ENCODE data around the gene VPS4A. TPM values are rescaled to one million over a fixed set of nuclear protein-coding genes. Genes with fewer than 3 reads are reported as not detected.

Gene VPS4A
- total and polyA plus RNA-seq, 12 donors = 24.2 to 44.6 (median 28.1) TPM

DNA sequence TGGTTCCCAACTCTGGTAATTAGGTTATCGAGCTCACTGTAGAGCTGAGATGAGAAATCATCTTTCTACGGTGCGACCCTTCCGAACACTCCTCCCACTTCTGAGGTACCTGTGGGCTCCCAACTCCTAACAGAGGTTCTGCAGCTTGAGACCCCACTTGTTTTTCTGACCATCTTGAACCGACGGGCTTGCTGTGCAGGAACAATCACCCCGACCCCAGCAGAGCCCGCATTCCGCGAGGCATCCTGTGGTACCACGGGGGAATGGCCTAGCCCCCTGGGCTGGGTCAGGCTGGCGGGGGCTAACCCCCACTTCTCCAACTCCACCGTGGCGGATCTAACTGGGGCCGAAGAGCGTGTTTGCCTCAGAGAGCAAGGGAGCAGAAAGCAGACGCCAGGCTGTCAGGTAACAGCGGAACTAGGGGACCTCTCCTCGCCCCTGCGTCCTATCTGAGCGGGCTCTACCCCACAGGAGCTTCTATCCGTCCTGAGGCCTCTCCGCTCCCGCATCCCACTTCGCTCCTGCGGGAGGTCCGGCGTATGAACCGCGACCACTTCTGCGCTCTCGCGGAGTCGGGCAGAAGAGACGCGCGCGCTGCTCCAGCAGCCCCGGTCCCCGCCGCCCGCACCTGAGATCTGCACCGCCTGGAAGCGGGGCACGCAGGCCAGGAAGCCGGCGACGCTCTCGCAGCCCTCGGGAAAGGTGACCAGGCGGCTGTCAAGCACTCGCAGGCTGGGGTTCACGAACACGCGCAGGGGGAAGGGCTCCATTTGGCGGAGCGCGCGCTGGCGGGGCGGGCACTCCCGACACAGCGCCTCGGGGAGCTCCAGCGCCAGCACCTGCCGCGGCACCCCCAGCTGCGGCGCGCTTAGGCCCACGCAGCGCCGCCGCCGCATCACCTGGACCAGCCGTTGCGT, 18.5 kb downstream of the VPS4A start:
- DNase-seq (peak in 1 of 2 donors; percentile 39), ATAC-seq (peak in 6 of 8 donors; percentile 7 to 53 (median 13))
- WGBS, 2 donors = 6 to 7% methylated on average over 76 to 77 of the region's 77 CpGs
- intact Hi-C loops (cut with DNase I) = no loop called here
- Histone ChIP-seq H3K4me3 (peak overlapping the region; percentile 69 to 99 (median 90)), H3K36me3 (peaks cover 0 to 74% (median 46%) of the 10 kb centered on the region in 9 donors), H3K27me3 (no peaks in the 10 kb centered on the region), H3K27ac (peak overlapping the region in 9 of 10 donors; percentile 88 to 97 (median 92)), H3K4me1 (peaks cover 3 to 59% (median 52%) of the 10 kb centered on the region in 9 donors), H3K9me3 (no peaks in the 10 kb centered on the region)
- TF ChIP-seq, protein P1, sequence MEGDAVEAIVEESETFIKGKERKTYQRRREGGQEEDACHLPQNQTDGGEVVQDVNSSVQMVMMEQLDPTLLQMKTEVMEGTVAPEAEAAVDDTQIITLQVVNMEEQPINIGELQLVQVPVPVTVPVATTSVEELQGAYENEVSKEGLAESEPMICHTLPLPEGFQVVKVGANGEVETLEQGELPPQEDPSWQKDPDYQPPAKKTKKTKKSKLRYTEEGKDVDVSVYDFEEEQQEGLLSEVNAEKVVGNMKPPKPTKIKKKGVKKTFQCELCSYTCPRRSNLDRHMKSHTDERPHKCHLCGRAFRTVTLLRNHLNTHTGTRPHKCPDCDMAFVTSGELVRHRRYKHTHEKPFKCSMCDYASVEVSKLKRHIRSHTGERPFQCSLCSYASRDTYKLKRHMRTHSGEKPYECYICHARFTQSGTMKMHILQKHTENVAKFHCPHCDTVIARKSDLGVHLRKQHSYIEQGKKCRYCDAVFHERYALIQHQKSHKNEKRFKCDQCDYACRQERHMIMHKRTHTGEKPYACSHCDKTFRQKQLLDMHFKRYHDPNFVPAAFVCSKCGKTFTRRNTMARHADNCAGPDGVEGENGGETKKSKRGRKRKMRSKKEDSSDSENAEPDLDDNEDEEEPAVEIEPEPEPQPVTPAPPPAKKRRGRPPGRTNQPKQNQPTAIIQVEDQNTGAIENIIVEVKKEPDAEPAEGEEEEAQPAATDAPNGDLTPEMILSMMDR (IDR thresholded peaks at IDR 0.05) = no peak

DNA sequence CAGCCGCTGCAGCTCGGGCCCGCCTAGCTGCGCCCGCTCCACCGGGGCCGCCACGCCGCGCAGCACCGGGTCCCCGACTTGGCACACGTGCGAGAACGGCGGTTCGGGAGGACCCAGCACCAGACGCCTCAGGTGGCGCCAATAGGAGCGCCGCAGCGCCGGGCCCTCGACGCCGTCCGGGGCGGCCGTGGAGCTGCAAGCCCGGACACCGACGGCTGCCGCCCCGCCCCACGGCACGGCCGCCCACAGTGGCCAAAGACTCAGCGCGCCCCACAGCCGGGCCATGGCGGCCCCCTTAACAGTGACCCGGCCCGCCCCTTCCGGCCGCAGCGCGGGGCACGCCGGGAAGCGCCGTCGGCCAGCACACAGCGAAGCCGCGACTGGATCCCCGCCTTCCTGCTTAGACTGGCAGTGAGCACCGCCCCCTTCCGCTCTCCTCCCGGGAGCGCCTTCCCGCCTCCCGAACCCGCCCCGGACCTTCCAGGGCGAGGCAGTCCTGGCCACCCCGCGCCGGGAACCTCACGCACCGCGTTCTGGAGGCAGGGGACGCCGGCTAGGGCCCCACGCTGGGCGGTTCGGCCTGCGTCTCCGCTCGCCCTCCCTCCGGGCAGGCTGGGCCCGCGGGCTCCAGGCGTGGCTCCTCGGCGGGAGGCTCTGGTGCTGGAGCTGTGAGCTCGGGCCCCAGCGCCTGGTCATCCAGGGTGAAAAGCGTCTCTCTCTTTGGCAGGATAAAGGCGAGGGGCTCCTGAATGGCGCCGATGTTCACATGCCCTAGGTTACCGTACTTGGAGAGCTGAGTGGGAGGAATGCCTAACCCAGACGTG, 19.3 kb downstream of the VPS4A start, which contains the start of gene PDF:
Gene PDF, minus strand, starts transcription at position 303 of the 824 bp plus-strand sequence. Its CDS starts 18 bp downstream, at position 285.
- intact Hi-C loops (cut with DNase I) = no loop called here
- Histone ChIP-seq H3K27ac (peak within 1 kb of the TSS; percentile 70 to 97 (median 92)), H3K36me3 (peaks cover 0 to 74% (median 46%) of the 10 kb centered on the region in 9 donors), H3K4me3 (peak within 1 kb of the TSS; percentile 69 to 99 (median 90)), H3K9me3 (no peaks in the 10 kb centered on the region), H3K4me1 (peaks cover 3 to 59% (median 51%) of the 10 kb centered on the region in 9 donors), H3K27me3 (no peaks in the 10 kb centered on the region)
- TF ChIP-seq, protein P1 (IDR thresholded peaks at IDR 0.05) = peak in 2 of 9 donors; percentile 19 to 37
- DNase-seq (peak; percentile 95), ATAC-seq (peak; percentile 97 to 99 (median 98))
- WGBS, 2 donors = 1% methylated on average over 90 to 93 of the region's 93 CpGs

DNA sequence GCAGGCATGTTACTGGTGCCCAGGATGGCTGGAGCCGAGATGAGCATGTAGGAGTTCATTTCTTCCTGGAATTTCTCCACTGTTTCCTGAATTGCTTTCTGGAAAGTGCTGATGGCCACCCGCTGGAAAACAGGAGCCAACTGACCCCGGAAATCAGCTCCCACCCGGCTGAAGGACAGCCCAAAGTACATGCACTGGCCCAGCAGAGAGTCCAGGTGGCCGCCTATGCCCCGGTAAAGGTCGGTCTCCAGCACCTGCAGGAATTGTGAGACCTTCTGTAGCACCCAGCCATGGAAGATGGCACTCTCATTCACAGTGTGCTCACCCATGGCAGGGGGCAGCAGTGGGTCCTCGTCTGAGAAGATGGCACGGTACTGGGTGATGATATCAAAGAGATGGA, 23.5 kb downstream of the VPS4A start:
- intact Hi-C loops (cut with DNase I) = no loop called here
- ATAC-seq = no peak
- no peaks in the 10 kb centered on the region for H3K9me3 ChIP-seq
- WGBS, 2 donors = 93 to 95% methylated on average over 9 of the region's 9 CpGs
- H3K27ac ChIP-seq = no peak overlapping the region
- TF ChIP-seq, protein P1 (IDR thresholded peaks at IDR 0.05) = no peak
- no peak for DNase-seq
- H3K36me3 ChIP-seq = peaks cover 0 to 55% (median 42%) of the 10 kb centered on the region in 9 donors
- peaks cover 3 to 34% (median 29%) of the 10 kb centered on the region in 9 donors for H3K4me1 ChIP-seq
- H3K4me3 ChIP-seq = no peak overlapping the region
- no peaks in the 10 kb centered on the region for H3K27me3 ChIP-seq
